SU-DHL-6 (cell line): ENCODE results near the gene CNTD1.

ENCODE experiments used
- EZH2phosphoT487 ChIP-seq: fragments of 200-600 bp; sonication (generic), shearing (Covaris generic); conservative IDR thresholded peaks from 2 replicates; pipeline ENCODE4 v1.6.1; 2018; ENCODE audit warnings: mild to moderate bottlenecking, antibody characterized with exemption, low read length, moderate library complexity, mixed read lengths
- TF ChIP-seq, protein P1 (sequence below): fragments of 200-600 bp; sonication (generic); IDR thresholded peaks from one replicate; pipeline ENCODE4 v1.5.1; 2017; ENCODE audit warnings: antibody characterized with exemption, mild to moderate bottlenecking, low read length, moderate library complexity; ENCODE audit not compliant: insufficient read depth, poor library complexity, severe bottlenecking

DNA sequence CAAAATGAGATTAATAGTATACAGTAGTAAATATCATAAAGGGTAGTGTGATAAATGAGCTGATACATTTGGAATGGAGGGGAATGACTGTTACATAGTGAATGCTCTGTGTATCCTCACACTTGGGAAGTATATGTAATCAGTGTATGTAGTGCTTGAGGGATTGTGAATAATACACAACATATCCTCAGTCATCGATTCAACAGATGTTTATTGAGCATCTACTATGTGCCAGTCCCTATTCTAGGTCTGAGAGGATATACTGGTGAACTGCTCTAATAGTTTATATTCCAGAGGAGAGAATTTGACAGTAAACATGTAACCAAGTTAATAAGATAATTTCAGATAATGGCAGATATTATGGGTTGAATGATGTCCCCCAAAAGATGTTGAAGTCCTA lies 28.8 kb downstream of the CNTD1 start:
- TF ChIP-seq EZH2phosphoT487 = no peak
- TF ChIP-seq, protein P1, sequence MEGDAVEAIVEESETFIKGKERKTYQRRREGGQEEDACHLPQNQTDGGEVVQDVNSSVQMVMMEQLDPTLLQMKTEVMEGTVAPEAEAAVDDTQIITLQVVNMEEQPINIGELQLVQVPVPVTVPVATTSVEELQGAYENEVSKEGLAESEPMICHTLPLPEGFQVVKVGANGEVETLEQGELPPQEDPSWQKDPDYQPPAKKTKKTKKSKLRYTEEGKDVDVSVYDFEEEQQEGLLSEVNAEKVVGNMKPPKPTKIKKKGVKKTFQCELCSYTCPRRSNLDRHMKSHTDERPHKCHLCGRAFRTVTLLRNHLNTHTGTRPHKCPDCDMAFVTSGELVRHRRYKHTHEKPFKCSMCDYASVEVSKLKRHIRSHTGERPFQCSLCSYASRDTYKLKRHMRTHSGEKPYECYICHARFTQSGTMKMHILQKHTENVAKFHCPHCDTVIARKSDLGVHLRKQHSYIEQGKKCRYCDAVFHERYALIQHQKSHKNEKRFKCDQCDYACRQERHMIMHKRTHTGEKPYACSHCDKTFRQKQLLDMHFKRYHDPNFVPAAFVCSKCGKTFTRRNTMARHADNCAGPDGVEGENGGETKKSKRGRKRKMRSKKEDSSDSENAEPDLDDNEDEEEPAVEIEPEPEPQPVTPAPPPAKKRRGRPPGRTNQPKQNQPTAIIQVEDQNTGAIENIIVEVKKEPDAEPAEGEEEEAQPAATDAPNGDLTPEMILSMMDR = no peak
